Muscle of arm (tissue), 12 donors: ENCODE data around the gene PRLHR. TPM values are rescaled to one million over a fixed set of nuclear protein-coding genes. Genes with fewer than 3 reads are reported as not detected.

Experiments used
- DNase-seq: peaks from one replicate; pipeline ENCODE4 v3.0.0-alpha.2; 2013
- polyA plus RNA-seq, 12 donors: library from polyadenylated mRNA; unstranded; fragments of 120-200 nt; gene quantifications; one replicate each; pipeline ENCODE4 v1.2.1, GENCODE V29; 2013; ENCODE audit not compliant: insufficient read length in 12 of 12

Gene PRLHR
- polyA plus RNA-seq, 12 donors: 0.07 TPM; not detected in 11

- no peak for DNase-seq
Measured at GRCh38 chr10:118563373-118563890, 32.0 kb downstream of the PRLHR start.

- no peak for DNase-seq
Measured at GRCh38 chr10:118562851-118563250, 32.6 kb downstream of the PRLHR start.

- DNase-seq: no peak
Measured at GRCh38 chr10:118557946-118558345, 37.5 kb downstream of the PRLHR start.

- no peak for DNase-seq
Measured at GRCh38 chr10:118551535-118552100, 43.8 kb downstream of the PRLHR start.

- no peak for DNase-seq
Measured at GRCh38 chr10:118547282-118547681, 48.2 kb downstream of the PRLHR start.

- no peak for DNase-seq
Measured at GRCh38 chr10:118546479-118546878, 49.0 kb downstream of the PRLHR start.

- DNase-seq: no peak
Measured at GRCh38 chr10:118545381-118545780, 50.1 kb downstream of the PRLHR start.

- DNase-seq: no peak
Measured at GRCh38 chr10:118544401-118544948, 51.0 kb downstream of the PRLHR start.

- DNase-seq: no peak
Measured at GRCh38 chr10:118543714-118544400, 51.6 kb downstream of the PRLHR start.

- DNase-seq: no peak
Measured at GRCh38 chr10:118542745-118543144, 52.7 kb downstream of the PRLHR start.

- no peak for DNase-seq
Measured at GRCh38 chr10:118542205-118542604, 53.2 kb downstream of the PRLHR start.

GRCh38 chr10:118541718-118542117, 53.7 kb downstream of the PRLHR start:
- DNase-seq: no peak

Other genes starting within 250 kb of the PRLHR start
- gene CACUL1, start 159.3 kb upstream of the PRLHR start, polyA plus RNA-seq: 10 to 100 TPM; 16.3 to 96.0 (median 25.9) TPM